HG03432 (cell line): ENCODE data around the gene HBA2.
"Not testable (repeated sequence)": the region's sequence is repeated elsewhere in the genome, so short reads cannot be mapped to it uniquely, and the experiment has no call there.

Source experiments
- ATAC-seq: cut with Tn5 transposase; IDR thresholded peaks from one replicate; pipeline ENCODE4 v1.9.1; 2021; ENCODE audit warnings: mild to moderate bottlenecking, moderate library complexity; ENCODE audit not compliant: unreplicated experiment

HBA2 gene

DNA sequence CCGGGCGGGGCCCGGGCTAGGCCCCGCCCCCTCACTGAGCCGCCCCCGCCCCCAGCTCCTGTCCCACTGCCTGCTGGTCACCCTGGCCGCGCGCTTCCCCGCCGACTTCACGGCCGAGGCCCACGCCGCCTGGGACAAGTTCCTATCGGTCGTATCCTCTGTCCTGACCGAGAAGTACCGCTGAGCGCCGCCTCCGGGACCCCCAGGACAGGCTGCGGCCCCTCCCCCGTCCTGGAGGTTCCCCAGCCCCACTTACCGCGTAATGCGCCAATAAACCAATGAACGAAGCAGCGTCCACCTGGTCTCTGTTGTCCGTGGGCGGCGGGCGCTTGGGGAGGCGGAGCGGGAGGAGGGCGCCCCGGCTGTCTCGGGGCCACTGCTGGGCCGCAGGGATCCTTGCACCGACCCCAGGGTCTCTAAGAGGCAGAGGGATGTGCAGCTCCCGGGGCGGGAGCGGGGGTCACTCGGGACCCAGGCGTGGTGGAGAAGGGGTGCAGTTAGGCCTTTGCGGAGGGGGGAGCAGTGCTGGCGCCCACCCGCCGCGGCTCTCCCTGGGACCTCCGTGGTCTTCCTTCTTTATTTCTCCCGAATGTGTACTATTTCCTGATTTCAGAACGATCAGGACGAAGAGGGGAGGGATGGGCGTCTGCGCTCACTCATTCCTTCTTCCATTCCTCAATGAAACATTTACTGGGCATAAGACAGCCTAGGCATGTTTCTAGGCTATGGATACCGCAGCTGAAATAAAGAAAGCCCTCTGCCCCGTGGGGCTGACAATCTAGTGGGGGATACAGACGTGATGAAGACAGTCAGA, 18.3 kb upstream of the HBA2 start:
- no peak for ATAC-seq

DNA sequence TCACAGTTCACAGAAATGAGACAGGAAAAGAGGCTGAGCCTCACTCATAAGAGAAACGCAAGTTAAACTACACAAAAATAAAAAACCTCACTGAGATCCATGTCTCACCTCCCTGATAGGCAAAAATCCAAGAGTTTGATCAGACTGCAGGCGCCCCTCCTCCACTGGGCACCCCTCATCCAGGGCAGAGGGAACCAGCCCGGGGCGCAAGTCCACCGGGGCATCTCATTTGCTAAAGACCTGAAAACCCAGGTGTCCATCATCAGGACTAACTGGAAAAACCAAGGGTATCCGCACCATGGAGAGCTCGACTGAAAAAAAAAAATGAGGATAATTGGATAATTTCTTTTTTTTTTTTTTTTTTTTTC, 17.7 kb upstream of the HBA2 start:
- ATAC-seq: no peak

DNA sequence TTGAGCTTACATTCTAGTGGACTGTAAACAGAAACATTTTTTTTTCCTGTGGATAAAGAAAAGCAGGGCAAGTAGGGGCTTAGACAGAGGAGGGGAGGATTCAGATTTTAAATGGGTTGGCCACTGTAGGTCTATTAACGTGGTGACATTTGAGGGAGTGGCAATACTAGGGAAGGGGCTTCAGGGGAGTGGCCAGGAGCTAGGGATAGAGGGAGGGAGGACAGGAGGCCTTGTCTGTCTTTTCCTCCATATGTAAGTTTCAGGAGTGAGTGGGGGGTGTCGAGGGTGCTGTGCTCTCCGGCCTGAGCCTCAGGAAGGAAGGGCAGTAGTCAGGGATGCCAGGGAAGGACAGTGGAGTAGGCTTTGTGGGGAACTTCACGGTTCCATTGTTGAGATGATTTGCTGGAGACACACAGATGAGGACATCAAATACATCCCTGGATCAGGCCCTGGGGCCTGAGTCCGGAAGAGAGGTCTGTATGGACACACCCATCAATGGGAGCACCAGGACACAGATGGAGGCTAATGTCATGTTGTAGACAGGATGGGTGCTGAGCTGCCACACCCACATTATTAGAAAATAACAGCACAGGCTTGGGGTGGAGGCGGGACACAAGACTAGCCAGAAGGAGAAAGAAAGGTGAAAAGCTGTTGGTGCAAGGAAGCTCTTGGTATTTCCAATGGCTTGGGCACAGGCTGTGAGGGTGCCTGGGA, 13.4 kb upstream of the HBA2 start:
- ATAC-seq: no peak

DNA sequence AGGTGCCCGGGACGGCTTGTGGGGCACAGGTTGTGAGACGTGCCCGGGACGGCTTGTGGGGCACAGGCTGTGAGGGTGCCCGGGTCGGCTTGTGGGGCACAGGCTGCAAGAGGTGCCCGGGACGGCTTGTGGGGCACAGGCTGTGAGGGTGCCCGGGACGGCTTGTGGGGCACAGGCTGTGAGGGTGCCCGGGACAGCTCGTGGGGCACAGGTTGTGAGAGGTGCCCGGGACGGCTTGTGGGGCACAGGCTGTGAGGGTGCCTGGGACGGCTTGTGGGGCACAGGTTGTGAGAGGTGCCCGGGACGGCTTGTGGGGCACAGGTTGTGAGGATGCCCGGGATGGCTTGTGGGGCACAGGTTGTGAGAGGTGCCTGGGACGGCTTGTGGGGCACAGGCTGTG, 12.4 kb upstream of the HBA2 start:
- ATAC-seq: not testable (repeated sequence)

DNA sequence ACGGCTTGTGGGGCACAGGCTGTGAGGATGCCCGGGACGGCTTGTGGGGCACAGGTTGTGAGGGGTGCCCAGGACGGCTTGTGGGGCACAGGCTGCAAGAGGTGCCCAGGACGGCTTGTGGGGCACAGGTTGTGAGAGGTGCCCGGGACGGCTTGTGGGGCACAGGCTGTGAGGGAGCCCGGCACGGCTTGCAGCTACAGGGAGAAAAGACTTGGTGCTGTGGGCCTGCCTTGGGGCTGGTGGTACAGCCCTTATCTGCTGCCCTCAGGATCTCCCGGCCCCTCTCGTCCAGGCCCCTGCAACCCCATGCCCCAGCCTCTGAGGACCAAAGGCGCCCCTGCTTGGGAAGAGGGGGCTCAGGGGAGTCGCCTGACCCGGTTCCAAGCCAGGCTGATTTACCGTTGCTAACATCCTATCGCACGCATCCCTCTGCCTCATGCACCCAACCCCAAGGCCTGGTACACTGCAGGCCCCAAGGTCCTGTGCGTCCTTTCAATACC, 11.9 kb upstream of the HBA2 start:
- ATAC-seq: no peak

DNA sequence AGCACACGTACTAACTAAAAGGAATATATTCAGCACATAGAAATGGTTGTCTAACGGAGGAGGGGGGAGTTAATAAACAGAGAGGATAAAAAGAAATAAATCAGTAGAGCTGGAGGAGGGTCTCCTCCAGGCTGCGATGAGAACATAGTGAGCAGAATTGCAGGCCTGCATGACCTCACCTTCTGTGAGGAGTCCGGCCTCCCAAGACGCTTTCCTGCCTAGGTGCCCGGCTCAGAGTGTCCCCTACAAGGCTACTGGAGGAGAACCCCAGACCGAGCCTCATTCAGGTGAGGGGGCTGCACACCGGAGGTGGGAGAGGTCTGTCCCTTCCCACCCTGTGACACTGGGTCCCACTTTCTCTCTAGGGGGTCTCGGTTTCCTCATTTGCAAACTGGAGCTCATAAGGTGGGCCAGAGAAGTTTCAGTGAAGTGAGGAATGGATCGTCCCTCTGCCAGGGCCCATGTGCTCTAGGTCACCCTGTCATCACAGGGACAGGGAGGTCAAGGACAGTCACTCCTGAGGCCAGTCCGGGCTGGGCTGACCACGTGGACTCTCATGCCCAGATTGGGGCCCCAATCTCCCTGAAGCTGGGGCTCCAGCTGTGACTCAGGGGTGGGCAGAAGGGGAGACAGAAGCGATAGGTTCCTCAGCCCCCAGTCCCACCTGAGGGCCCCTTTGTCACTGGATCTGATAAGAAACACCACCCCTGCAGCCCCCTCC, 10.2 kb upstream of the HBA2 start:
- no peak for ATAC-seq

DNA sequence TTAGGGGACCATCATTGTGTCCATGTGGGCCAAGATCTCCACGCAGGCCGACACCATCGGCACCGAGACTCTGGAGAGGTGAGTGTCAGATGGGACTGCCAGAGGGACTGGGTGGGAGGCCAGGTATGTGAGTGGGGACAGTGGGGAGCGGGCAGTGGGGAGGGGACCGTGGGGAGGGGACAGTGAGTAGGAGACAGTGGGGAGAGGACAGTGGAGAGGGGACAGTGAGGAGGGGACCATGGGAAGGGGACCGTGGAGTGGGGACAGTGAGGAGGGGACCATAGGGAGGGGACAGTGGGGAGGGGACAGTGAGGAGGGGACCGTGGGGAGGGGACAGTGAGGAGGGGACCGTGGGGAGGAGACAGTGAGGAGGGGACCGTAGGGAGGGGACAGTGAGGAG, 9.5 kb upstream of the HBA2 start:
- not testable (repeated sequence) for ATAC-seq

DNA sequence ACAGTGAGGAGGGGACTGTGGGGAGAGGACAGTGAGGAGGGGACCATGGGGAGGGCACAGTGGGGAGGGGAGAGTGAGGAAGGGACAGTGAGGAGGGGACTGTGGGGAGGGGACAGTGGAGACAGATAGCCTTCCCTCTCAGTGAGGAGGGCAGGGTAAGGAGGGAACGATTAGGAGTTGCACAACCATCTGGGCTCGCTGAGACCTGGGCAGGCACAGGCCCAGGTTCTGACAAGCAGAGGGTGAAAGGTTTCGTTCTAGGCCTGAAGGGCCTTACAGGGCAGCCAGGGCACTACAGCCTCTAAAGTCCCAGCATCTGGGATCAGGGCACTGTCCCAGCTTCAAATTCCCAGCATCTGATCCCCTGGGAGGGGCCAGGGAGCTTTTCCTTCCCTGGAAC, 9.0 kb upstream of the HBA2 start:
- ATAC-seq: not testable (repeated sequence)

DNA sequence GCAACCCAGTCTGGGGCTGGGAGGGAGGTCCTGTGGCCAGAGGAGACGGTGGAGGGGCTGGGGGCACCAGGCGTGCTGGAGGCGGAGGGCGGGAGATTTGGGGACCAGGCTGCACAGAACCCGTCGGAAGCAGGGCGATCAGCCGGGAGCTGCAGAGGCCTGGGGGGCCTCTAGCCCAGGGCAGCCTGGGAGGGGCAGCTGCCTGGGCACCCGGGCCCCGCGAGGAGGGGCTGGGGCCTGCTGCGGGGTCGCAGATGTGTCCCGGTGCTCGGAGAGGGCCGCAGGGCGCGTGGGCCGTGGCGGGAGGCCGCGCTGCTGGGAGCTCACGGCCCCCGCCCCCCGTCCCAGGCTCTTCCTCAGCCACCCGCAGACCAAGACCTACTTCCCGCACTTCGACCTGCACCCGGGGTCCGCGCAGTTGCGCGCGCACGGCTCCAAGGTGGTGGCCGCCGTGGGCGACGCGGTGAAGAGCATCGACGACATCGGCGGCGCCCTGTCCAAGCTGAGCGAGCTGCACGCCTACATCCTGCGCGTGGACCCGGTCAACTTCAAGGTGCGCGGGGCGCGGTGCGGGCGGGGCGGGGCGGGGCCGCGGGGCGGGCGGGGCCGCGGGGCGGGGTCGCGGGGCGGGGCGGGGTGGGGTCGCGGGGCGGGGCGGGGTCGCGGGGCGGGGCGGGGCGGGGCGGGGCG, 8.4 kb upstream of the HBA2 start:
- ATAC-seq: not testable (repeated sequence)

DNA sequence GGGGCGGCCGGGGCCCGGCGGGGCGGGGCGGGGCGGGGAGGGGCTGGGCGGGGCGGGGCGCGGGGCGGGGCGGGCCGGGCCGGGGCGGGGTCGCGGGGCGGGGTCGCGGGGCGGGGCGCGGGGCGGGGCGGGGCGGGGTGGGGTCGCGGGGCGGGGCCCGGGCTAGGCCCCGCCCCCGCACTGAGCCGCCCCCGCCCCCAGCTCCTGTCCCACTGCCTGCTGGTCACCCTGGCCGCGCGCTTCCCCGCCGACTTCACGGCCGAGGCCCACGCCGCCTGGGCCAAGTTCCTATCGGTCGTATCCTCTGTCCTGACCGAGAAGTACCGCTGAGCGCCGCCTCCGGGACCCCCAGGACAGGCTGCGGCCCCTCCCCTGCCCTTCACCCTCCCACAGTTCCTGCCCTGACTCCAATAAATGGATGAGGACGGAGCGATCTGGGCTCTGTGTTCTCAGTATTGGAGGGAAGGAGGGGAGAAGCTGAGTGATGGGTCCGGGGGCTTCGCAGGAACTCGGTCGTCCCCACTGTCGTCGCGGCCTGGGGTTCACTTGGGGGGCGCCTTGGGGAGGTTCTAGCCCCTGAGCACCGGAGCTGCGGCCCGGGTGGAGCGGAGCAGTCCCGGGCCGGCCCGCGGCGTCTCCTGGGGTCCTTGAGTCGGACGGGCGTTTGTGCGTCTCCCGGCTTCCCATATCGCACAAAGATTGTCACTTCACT, 7.7 kb upstream of the HBA2 start:
- no peak for ATAC-seq

DNA sequence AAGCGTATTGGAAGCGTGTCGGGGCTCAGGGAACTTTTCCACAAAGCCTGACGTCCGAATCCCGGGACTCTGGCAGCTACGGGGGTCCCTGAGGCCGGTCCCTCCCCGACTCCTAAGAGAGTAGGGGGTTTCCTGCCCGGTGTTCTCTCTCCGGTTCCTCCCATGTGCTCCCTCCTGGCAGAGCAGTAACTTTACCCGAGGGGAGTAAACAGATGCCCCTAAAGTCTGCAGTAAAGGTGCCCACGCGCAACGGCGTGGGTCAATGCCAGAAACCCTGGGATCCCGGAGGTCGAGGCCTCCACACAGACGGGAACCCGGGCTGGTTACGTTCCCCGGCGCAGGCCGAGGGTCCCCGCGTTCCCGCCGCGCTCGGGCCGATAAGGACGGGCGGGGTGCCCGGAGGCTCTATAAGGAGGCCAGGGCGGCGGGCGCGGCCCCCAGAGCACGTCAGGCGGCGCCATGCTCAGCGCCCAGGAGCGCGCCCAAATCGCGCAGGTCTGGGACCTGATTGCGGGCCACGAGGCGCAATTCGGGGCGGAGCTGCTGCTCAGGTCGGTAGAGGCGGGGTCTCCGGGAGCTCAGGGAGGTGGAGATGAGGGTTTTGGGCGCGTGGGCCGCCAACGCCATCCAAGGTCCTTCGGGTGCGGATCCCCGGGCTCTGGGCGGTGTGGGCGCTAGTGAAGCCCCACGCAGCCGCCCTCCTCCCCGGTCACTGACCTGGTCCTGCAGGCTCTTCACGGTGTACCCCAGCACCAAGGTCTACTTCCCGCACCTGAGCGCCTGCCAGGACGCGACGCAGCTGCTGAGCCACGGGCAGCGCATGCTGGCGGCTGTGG, 6.9 kb upstream of the HBA2 start, which contains the start of gene HBM:
Gene HBM, plus strand, starts transcription at position 440 of the 836 bp plus-strand sequence. Its CDS starts 20 bp downstream, at position 460.
- no peak for ATAC-seq

DNA sequence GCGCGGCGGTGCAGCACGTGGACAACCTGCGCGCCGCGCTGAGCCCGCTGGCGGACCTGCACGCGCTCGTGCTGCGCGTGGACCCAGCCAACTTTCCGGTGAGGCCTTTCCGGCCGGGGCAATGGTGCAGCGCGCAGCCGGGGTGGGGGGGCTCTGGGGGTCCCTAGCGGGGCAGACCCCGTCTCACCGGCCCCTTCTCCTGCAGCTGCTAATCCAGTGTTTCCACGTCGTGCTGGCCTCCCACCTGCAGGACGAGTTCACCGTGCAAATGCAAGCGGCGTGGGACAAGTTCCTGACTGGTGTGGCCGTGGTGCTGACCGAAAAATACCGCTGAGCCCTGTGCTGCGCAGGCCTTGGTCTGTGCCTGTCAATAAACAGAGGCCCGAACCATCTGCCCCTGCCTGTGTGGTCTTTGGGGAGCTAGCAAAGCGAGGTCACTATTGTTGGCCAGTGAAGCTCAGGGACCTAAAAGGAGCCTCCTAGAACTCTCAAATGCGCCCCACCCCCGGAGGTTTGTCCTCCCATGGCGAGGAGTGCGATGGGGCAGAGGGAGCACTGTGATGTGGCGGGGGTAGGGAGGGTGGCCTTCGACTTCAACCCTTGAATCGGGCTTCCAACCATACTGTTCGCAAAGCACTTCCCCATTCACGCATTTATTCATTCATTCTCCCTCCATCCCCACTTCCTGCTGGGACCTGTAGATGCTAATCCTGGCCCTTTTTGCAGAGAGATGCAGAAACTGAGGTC, 6.1 kb upstream of the HBA2 start:
- no peak for ATAC-seq

DNA sequence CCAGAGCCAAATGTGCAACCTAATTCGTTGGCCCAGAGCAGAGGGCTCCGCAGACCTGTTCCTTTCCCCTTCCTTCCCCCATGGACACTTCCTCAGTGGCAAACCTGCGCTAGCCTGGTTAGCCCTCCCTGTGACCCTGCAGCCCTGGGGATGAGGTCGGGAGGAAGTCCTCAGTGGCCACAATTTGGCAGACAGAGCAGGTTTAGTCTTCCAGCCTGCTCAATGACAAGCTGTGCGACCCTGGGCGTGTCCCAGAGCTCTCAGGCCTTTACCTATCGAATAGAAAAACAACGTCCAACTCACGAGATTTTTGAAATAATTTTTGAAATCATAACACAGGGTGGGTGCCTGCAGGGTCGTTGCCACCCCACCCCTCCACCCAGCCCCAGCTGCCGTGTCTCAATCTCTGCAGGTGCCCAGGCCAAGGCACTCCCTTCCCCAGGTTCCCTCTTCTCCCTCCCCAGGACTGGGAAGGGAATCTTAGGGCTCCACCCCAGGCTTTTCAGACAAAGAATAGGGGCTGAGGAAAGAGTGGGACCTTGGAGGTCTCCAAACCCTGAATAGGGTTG, 5.5 kb upstream of the HBA2 start:
- ATAC-seq: no peak

DNA sequence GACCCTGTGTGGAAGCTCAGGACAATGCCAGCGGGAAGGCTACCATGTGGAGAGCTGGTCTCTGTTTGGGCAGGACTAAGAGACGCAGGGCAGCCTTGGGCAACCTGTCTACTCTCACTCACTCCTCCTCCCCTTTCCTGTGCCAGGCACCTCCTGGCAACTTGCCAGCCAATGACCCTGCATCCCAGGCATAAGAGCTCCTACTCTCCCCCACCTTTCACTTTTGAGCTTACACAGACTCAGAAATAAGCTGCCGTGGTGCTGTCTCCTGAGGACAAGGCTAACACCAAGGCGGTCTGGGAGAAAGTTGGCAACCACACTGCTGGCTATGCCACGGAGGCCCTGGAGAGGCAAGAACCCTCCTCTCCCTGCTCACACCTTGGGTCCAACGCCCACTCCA, 4.3 kb upstream of the HBA2 start:
- ATAC-seq: no peak

DNA sequence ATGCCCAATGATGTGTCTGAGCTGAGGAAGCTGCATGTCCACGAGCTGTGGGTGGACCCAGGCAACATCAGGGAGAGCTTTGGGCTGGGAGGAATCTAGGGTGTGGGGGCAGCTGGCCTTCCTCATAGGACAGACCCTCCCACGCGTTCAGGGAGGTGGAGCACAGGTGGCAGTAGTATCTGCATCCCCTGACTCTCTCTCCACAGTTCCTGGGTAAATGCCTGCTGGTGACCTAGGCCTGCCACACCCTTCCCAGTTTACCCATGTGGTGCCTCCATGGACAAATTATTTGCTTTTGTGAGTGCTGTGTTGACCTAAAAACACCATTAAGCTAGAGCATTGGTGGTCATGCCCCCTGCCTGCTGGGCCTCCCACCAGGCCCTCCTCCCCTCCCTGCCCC, 3.7 kb upstream of the HBA2 start:
- ATAC-seq: no peak

DNA sequence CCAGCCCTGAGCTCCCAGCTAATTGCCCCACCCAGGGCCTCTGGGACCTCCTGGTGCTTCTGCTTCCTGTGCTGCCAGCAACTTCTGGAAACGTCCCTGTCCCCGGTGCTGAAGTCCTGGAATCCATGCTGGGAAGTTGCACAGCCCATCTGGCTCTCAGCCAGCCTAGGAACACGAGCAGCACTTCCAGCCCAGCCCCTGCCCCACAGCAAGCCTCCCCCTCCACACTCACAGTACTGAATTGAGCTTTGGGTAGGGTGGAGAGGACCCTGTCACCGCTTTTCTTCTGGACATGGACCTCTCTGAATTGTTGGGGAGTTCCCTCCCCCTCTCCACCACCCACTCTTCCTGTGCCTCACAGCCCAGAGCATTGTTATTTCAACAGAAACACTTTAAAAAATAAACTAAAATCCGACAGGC, 2.6 kb upstream of the HBA2 start:
- not testable (repeated sequence) for ATAC-seq

DNA sequence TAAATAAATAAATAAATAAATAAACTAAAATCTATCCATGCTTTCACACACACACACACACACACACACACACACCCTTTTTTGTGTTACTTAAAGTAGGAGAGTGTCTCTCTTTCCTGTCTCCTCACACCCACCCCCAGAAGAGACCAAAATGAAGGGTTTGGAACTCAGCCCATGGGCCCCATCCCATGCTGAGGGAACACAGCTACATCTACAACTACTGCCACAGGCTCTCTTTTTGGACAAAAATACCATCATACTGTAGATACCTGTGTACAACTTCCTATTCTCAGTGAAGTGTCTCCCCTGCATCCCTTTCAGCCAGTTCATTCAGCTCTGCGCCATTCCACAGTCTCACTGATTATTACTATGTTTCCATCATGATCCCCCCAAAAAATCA, 1.9 kb upstream of the HBA2 start:
- ATAC-seq: no peak

DNA sequence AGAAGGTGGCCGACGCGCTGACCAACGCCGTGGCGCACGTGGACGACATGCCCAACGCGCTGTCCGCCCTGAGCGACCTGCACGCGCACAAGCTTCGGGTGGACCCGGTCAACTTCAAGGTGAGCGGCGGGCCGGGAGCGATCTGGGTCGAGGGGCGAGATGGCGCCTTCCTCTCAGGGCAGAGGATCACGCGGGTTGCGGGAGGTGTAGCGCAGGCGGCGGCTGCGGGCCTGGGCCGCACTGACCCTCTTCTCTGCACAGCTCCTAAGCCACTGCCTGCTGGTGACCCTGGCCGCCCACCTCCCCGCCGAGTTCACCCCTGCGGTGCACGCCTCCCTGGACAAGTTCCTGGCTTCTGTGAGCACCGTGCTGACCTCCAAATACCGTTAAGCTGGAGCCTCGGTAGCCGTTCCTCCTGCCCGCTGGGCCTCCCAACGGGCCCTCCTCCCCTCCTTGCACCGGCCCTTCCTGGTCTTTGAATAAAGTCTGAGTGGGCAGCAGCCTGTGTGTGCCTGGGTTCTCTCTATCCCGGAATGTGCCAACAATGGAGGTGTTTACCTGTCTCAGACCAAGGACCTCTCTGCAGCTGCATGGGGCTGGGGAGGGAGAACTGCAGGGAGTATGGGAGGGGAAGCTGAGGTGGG, 657 bp downstream of the HBA2 start:
- ATAC-seq: not testable (repeated sequence)
